Activated T-helper 1 cell treated with Interleukin-2 at 50 U/mL for 16 hours (primary cell): ENCODE data around the gene MAS1L.
"Not testable (repeated sequence)": the region's sequence is repeated elsewhere in the genome, so short reads cannot be mapped to it uniquely, and the experiment has no call there.

Experiments
- DNase-seq: peaks from one replicate; pipeline ENCODE4 v3.0.0-alpha.2; 2020; ENCODE audit warnings: low read depth

Gene MAS1L

DNA sequence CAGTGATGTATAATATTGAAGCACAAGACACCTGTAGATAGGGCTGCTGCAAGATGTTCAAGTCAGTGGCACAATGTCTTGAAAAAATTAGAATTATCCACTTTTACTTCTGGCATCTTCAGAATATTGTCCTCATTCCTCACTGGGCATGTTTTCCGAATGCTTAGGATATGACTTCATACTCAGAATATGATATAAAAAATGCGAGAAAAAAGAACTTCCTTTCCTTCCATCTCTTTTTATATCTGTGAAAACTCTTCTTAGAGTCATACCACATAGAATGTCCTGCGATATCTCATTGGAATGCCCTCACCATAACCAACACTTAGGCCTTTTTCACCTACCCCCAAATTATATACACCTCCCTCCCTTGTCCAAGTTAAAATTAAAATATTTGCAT lies 4.6 kb downstream of the MAS1L start:
- no peak for DNase-seq

DNA sequence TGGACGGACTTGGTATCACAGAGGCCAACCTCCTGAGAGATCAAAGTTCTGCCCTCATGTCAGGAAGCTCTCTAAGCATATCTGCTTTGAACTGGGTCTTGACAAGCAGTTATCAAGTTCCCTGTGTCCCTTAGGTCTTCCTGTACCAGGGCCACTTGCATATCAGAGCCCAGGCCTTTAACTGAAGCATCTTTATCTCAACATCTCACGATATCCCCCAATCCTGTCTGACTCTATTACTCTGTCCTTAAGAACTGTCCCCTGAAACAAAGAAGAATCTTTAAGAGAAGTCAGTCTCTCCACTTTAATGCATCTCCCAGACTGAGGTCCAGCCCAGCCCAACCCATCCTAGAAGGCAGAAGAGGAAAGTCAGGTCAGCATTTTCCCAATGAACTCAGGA lies 8.2 kb downstream of the MAS1L start:
- no peak for DNase-seq

DNA sequence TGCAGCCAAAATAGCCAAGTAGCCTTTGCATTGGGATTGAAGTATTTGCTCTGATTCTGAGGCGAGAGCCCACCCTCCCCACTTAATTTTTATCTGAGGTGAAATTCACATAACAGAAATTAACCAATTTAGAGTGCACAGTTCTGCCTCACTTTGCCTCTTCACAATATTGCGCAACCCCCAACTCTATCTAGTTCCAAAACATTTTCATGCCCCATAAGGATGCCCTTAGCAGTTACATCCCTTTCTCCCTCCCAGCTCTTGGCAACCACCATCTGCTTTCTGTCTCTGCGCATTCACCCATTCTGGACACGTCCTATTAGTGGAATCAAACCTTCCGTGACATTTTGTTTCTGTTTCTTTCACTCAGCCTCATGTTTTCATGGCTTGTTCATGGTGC lies 9.0 kb downstream of the MAS1L start:
- DNase-seq: no peak

DNA sequence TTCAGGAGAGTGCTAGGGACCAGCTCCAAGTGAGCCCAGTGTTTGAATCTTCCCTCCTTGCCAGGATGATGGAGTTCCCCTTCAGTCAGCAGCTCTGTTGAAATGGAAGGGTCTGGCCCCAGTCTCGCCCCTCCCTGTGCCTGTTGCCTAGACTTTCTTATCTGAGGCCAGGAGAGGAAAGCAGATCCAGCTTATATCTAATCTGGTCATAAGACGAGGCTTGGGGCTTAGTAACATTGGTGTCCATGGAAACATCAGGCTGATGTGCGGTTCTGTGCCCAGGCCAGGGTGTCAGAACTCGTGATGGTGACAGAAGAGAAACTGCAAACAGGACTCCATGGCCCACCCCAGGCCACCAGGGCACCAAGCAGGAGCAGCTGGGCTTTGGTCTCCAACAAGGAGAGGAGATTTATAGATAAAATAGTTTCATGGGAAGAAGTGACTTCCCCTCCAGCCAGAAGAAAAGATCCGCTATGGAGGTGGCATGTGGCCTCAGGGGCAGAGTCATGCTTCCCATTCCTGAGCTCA lies 9.8 kb downstream of the MAS1L start:
- DNase-seq: no peak

DNA sequence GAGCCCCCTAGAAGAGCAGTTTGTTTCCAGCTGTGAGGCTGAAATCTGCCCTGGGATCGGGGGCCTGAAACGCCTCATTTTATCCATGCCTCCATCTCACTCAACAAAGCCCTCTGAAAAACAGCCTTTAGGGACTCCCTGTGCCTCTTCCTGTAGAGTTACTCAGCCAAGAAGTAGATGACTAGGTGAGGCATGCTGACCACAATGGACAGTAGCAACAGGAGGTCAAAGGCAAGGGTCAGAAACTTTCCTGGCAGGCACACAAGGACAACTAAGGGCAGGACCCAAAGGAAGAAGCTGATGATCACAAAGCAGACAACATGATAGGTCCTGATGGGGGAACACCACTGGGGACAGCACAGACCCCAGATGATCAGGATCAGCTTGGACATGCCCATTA lies 12.8 kb downstream of the MAS1L start:
- no peak for DNase-seq

DNA sequence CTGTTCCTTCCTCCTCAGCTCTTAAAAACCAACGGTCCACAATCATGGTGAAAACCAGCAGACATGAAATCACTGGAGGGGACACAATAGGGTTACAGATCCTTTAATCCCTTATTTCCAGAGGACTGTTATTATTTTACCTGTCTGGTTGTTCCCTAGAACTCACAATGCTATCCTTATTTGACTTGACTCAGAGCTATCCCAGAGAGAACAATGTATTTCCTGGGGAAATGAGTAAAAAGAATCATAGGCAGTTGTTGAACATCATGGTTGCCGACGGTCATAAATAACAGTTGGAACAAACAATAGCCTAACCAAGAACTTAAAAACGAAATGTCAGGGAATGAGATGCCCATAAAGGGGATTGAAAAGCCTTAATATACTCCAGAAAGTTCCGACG lies 21.5 kb downstream of the MAS1L start:
- DNase-seq: no peak

DNA sequence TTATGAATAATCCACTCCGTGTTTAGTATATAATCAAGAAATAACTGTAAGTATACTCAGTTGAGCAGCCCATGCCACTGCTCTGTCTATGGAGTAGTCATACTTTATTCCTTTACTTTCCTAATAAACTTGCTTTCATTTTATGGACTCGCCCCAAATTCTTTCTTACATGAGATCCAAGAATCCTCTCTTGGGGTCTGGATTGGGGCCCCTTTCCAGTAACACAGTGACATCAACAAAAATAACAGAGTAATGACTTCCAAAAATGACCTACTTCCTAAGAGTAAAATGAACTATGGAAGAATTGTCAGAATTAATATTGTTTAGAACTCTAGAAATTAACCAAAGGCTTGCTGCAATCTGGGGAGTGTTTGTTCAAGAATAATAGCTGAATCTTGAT lies 22.0 kb downstream of the MAS1L start:
- no peak for DNase-seq

DNA sequence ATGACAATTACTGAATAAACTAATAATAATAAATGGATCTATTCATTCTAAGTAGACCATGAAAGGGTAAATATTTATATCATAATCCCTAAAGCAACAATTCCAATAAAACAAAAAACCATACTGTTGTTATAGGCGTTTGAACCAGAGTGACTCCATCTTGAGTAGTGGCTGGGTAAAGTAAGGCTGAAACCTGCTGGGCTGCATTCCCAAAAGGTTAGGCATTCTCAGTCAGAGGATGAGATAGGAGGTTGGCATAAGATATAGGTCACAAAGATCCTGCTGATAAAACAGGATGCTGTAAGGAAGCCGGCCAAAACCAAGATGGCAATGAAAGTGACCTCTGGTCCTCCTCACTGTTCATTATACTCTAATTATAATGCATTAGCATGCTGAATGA lies 22.5 kb downstream of the MAS1L start:
- DNase-seq: no peak

DNA sequence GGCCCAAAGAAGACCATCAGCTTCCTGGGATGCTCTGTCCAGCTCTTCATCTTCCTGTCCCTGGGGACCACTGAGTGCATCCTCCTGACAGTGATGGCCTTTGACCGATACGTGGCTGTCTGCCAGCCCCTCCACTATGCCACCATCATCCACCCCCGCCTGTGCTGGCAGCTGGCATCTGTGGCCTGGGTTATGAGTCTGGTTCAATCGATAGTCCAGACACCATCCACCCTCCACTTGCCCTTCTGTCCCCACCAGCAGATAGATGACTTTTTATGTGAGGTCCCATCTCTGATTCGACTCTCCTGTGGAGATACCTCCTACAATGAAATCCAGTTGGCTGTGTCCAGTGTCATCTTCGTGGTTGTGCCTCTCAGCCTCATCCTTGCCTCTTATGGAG lies 25.7 kb downstream of the MAS1L start:
- DNase-seq: no peak

DNA sequence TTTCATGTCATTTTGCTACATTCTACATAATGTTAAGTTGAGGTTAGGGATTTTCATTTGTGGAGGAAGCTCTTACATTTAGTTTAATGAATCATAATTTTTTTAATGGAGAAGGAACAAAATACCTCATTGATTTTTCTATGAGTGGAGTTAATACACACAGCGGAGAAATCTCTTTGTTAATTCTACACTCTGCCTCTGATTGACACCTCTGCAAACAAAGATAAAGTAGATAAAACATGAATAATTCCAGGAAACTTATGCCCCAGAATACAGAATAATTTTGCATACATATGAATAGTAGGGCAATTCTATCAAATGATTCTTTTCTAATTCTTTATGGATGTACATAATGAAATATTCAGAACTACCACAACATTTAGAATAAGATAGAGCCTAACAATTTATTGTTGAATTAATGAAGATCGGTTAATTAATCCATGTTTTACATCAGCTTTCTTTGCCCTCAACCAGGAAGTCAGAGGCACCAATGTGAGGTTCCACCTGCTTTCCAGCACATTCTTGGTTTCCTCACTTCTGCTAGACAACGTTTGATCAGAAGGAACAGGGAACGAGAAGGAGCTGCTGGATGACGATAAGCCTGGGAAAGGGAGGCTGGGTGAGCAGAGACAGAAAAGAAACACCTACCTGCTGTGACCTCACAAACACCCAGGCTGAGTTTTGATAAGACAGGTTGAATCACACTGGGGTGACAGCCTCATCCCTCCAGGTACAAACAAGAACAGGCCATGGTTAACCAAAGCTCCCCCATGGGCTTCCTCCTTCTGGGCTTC lies 26.5 kb downstream of the MAS1L start:
- no peak for DNase-seq

DNA sequence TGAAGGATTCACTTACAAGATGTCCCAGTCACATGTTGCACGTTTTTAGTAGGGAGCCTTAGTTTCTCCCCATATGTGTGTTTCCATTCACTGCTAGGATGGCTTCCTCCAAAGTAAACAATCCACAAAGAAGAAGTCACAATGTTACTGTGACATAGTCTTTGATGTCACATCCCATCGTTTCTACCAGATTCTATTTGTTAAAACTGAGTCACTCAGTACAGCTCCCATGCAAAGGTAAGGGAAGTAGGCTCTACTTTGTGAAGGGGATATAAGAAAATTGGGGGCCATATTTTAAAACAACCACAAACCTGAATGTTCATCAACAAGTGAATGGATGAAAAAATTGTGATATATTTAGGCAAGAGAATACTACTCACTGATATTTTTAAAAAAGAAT lies 30.8 kb downstream of the MAS1L start, which contains the start of the genes OR11A1 and OR2H1:
Gene OR11A1, minus strand, starts transcription at position 101 of the 400 bp plus-strand sequence. CDS start 29,430 bp downstream, outside the sequence.
Gene OR2H1, plus strand, starts transcription at position 185 of the 400 bp plus-strand sequence. CDS start 4,615 bp downstream, outside the sequence.
- no peak for DNase-seq

DNA sequence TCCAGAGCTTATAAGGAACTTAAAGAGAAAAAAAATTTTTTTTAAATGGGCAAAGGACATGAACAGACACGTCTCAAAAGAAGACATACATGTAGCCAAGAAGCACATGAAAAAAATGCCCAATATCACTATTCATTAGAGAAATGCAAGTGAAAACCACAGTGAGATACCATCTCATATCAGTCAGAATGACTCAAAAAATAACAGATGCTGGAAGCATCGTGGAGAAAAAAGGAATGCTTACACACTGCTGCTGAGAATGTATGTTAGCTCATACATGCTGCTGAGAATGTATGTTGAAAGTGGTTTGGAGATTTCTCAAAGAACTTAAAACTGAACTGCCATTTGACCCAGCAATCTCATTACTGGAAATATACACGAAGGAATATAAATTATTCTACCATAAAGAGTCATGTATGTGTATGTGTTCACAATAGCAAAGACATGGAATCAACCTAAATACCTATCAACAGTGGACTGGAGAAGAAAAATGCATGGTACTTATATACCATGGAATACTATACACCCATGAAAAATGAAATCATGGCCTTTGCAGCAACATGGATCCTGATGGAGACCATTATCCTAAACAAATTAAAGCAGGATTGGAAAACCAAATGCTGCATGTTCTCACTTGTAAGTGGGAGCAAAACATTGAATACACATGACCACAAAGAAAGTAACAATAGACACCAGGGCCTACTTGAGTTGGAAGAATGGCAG lies 36.1 kb downstream of the MAS1L start:
- no peak for DNase-seq

DNA sequence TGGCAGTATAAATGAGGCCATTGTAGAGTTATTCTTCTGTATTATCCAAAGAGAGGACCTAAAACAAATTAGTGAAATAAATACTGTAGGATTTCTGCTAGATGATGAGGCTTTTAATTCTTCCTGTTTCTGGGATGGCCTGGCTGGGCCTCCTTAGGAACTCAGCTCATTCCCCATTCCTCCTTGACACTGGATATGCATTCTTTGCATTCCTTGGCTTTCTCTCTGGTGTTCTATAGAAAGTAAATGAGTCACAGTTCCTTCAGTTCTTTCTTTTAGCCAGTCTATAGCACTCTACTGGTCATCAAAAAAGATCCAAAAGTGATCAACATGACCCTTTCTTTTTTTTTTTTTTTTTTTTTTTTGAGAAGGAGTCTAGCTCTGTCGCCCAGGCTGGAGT lies 40.1 kb downstream of the MAS1L start:
- DNase-seq: no peak

DNA sequence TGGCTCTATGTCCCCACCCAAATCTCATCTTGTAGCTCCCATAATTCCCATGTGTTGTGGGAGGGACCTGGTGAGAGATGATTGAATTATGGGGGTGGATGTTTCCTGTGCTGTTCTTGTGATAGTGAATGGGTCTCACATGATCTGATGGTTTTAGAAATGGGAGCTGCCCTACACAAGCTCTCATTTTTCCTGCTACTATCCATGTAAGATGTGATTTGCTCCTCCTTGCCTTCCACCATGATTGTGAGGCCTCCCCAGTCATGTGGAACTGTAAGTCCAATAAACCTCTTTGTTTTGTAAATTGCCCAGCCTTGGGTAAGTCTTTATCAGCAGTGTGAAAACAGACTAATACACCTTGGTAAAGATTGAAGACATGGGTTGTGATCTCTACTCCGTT lies 43.7 kb downstream of the MAS1L start:
- not testable (repeated sequence) for DNase-seq

DNA sequence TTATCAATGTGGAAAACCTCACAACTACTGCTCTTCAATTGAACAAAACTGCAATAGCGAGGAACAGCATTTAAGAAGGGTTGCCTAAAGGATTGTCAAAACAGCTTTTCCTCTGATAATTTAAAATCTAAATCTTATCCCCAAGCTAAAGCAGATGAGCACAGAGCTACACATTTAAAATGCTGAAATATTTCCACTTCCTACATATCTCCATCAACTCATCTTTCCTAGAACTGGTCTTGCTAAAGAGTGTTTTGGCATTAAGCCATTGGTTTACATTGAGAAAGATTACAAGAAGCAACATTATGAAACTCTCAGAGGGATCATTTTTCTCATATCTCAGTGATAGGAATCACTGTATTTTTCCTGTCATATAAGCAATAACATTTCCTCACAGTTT lies 45.0 kb downstream of the MAS1L start:
- DNase-seq: no peak

DNA sequence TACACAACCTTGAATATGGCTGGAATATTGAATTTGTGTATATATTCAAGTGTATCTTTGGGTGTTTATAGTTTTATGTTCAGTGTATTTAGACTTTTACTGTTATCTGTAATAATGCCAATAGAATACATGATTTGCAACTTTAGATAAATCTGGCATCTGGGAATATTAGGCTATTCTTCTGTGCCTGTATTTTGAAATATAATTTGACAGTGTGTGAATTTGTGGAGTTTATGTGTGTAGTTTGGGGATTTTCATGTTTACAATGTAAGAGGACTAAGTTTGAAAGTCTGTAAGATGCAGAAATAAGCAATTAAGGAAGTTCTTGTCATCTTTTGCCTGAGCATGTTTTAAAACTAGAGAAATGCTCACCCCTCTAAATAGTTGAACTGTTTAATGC lies 48.8 kb downstream of the MAS1L start, which contains the start of gene OR10C1:
Gene OR10C1, plus strand, starts transcription at position 301 of the 400 bp plus-strand sequence. CDS start 710 bp downstream, outside the sequence.
- DNase-seq: no peak

DNA sequence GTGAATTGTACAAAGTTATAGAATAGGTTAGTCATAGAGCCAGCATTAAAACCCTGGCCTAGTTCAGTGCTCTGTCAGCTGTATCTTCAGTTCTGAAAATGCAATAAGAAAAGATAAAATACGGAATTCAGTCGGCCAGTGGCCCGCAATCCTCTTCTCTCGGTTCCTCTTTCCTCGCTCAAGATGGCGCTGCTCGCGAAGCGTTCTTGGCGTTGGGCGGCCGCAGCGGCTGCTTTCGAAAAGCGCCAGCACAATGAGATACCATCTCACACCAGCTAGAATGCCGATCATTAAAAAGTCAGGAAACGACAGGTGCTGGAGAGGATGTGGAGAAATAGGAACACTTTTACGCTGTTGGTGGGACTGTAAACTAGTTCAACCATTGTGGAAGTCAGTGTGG lies 51.0 kb downstream of the MAS1L start:
- DNase-seq: not testable (repeated sequence)
